Measurements from ENCODE around the gene RAE1.
"Not testable (repeated sequence)": the region's sequence is repeated elsewhere in the genome, so short reads cannot be mapped to it uniquely, and the experiment has no call there.

- not testable (repeated sequence) for TF ChIP-seq ZMAT4 (CRISPR knock-in tag; IDR thresholded peaks at IDR 0.05); ELF4 (CRISPR knock-in tag; IDR thresholded peaks at IDR 0.05; ENCODE audit: low read depth); ZNF263 (CRISPR knock-in tag; IDR thresholded peaks at IDR 0.05; ENCODE audit: low read depth); CREB1 (CRISPR knock-in tag; IDR thresholded peaks at IDR 0.05); ARID4B (CRISPR knock-in tag; IDR thresholded peaks at IDR 0.05; ENCODE audit: borderline replicate concordance); NFYB (CRISPR knock-in tag; conservative IDR thresholded peaks at IDR 0.05; ENCODE audit: low read depth); CTCF (IDR thresholded peaks at IDR 0.05); USF2 (CRISPR knock-in tag; IDR thresholded peaks at IDR 0.05); MYBL2 (CRISPR knock-in tag; IDR thresholded peaks at IDR 0.05)
- TF ChIP-seq, protein P1, sequence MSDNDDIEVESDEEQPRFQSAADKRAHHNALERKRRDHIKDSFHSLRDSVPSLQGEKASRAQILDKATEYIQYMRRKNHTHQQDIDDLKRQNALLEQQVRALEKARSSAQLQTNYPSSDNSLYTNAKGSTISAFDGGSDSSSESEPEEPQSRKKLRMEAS (CRISPR knock-in tag; IDR thresholded peaks at IDR 0.05), result not testable (repeated sequence)
- TF ChIP-seq, protein P2, sequence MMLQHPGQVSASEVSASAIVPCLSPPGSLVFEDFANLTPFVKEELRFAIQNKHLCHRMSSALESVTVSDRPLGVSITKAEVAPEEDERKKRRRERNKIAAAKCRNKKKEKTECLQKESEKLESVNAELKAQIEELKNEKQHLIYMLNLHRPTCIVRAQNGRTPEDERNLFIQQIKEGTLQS (CRISPR knock-in tag; conservative IDR thresholded peaks at IDR 0.05), result not testable (repeated sequence)
Observed at GRCh38 chr20:57419479-57419878, 68.4 kb downstream of the RAE1 start.

All from WTC11 (cell line).